Prostate gland (tissue), 2 donors: ENCODE measurements around the gene TLDC2.
"Not testable (repeated sequence)": the region's sequence is repeated elsewhere in the genome, so short reads cannot be mapped to it uniquely, and the experiment has no call there.

Experiments
- POLR2A ChIP-seq: fragments of 450-650 bp; IDR thresholded peaks from one replicate; pipeline ENCODE4 v1.6.1; 2016; ENCODE audit warnings: antibody characterized with exemption, mild to moderate bottlenecking
- TF ChIP-seq, protein P1 (sequence below), 4 experiments: fragments of 200-600 bp in 2 of 4; fragments of 450-650 bp in 2 of 4; sonication (generic) in 2 of 4; IDR thresholded peaks; 1 replicate in 3 of 4; 2 replicates in 1 of 4; pipeline ENCODE4 v1.5.1; 2016 to 2019; ENCODE audit warnings: antibody characterized with exemption in 4 of 4, mild to moderate bottlenecking in 2 of 4, moderate library complexity in 2 of 4

DNA sequence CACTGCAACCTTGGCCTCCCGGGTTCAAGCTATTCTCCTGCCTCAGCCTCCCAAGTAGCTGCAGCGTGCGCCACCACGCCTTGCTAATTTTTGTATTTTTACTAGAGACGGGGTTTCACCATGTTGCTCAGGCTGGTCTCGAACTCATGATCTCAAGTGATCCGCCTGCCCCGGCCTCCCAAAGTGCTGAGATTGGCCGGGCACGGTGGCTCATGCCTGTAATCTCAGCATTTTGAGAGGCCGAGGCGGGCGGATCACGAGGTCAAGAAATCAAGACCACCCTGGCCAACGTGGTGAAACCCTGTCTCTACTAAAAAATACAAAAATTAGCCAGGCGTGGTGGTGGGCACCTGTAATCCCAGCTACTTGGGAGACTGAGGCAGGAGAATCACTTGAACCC is 57.6 kb downstream of the TLDC2 start:
- TF ChIP-seq, protein P1, sequence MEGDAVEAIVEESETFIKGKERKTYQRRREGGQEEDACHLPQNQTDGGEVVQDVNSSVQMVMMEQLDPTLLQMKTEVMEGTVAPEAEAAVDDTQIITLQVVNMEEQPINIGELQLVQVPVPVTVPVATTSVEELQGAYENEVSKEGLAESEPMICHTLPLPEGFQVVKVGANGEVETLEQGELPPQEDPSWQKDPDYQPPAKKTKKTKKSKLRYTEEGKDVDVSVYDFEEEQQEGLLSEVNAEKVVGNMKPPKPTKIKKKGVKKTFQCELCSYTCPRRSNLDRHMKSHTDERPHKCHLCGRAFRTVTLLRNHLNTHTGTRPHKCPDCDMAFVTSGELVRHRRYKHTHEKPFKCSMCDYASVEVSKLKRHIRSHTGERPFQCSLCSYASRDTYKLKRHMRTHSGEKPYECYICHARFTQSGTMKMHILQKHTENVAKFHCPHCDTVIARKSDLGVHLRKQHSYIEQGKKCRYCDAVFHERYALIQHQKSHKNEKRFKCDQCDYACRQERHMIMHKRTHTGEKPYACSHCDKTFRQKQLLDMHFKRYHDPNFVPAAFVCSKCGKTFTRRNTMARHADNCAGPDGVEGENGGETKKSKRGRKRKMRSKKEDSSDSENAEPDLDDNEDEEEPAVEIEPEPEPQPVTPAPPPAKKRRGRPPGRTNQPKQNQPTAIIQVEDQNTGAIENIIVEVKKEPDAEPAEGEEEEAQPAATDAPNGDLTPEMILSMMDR (IDR thresholded peaks at IDR 0.05), result not testable (repeated sequence)
- TF ChIP-seq POLR2A, result not testable (repeated sequence)
